ENCODE measurements around the gene RNF166.

DNA sequence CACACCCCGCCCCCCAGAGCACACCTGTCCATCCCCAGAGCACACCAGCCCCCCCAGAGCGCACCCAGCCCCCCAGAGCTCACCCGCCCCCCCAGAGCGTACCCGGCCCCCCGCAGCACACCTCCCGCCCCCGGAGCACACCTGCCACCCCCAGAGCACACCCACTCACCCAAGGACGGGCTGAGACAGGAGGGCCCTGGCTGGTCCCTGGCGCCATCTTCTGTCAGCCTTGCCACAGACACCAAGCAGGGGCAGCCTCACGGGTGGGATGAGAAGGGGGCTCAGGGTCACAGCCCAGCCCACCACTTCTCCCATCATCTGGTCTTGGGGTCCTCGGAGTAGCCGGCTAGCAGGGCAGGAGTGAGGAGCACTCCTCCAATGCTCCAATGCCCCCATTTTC, 47.0 kb upstream of the RNF166 start:
- TF ChIP-seq, protein P1, sequence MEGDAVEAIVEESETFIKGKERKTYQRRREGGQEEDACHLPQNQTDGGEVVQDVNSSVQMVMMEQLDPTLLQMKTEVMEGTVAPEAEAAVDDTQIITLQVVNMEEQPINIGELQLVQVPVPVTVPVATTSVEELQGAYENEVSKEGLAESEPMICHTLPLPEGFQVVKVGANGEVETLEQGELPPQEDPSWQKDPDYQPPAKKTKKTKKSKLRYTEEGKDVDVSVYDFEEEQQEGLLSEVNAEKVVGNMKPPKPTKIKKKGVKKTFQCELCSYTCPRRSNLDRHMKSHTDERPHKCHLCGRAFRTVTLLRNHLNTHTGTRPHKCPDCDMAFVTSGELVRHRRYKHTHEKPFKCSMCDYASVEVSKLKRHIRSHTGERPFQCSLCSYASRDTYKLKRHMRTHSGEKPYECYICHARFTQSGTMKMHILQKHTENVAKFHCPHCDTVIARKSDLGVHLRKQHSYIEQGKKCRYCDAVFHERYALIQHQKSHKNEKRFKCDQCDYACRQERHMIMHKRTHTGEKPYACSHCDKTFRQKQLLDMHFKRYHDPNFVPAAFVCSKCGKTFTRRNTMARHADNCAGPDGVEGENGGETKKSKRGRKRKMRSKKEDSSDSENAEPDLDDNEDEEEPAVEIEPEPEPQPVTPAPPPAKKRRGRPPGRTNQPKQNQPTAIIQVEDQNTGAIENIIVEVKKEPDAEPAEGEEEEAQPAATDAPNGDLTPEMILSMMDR (IDR thresholded peaks at IDR 0.05): no peak
- TF ChIP-seq POLR2AphosphoS5 (IDR thresholded peaks at IDR 0.05): no peak
- TF ChIP-seq POLR2A (IDR thresholded peaks at IDR 0.05; ENCODE audit: low read depth): no peak
- no peak for TF ChIP-seq EP300 (IDR thresholded peaks at IDR 0.05)

All from esophagus muscularis mucosa (tissue), 4 donors.